Endothelial cell of umbilical vein (primary cell): ENCODE measurements around the gene AMFR. TPM values are rescaled to one million over a fixed set of nuclear protein-coding genes. Genes with fewer than 3 reads are reported as not detected.

Experiments
- BruUV-seq: library from RNA; stranded (reverse); fragments of 400-500 nt; replicated peaks from 2 replicates; lab custom pipeline; 2021; lab: Mats Ljungman, UMichigan
- CTCF ChIA-PET: fragments of 300-600, 350-600 bp; sonication (Branson Sonifier 250); formaldehyde crosslinking; loops from one replicate; lab custom pipeline; 2021; ENCODE audit warnings: antibody characterized with exemption, inconsistent platforms; lab: Charles Lee
- POLR2A ChIA-PET: fragments of 300-600, 350-600 bp; sonication (Branson Sonifier 250); formaldehyde crosslinking; loops from one replicate; lab custom pipeline; 2021; ENCODE audit warnings: antibody characterized with exemption, inconsistent platforms; lab: Charles Lee
- DNase-seq: peaks from one replicate; pipeline ENCODE4 v3.0.0-alpha.2; 2011; ENCODE audit warnings: low read depth, low spot score
- FAIRE-seq: peaks from 2 replicates; lab custom pipeline; 2011; peaks lifted over from hg19 to GRCh38; lab: Jason Lieb, UNC
- H2AFZ ChIP-seq: 2 replicates; pipeline ENCODE4 v1.6.0; 2012; ENCODE audit warnings: low read depth, low read length, control low read depth, inconsistent platforms
- H3K27ac ChIP-seq: 2 replicates; pipeline ENCODE4 v1.5.1; 2011; ENCODE audit warnings: low read depth, mild to moderate bottlenecking, control low read depth, low read length, moderate library complexity; ENCODE audit not compliant: insufficient read depth
- H3K27me3 ChIP-seq, 2 experiments: 2 replicates each; pipeline versions ENCODE4 v1.6.0 to v1.6.1; 2011; ENCODE audit warnings: low read length in 2 of 2, mixed read lengths in 1 of 2; ENCODE audit not compliant: control insufficient read depth in 2 of 2, insufficient read depth in 2 of 2
- H3K36me3 ChIP-seq, 2 experiments: 2 replicates in 1 of 2; 3 replicates in 1 of 2; pipeline ENCODE4 v1.5.1; 2011; ENCODE audit warnings: low read length in 2 of 2, mild to moderate bottlenecking in 1 of 2, moderate library complexity in 1 of 2; ENCODE audit not compliant: control insufficient read depth in 2 of 2, insufficient read depth in 2 of 2; ENCODE audit errors: extremely low read depth in 1 of 2
- H3K4me1 ChIP-seq: 3 replicates; pipeline ENCODE4 v1.5.1; 2011; ENCODE audit warnings: mild to moderate bottlenecking, low read length; ENCODE audit not compliant: control insufficient read depth, insufficient read depth; ENCODE audit errors: extremely low read depth
- H3K4me2 ChIP-seq: 2 replicates; pipeline ENCODE4 v1.6.1; 2011; ENCODE audit warnings: low read length, control low read depth, mixed read lengths; ENCODE audit not compliant: insufficient read depth
- H3K4me3 ChIP-seq, 3 experiments: fragments of 200-600 bp in 1 of 3; sonication (generic), shearing (Covaris generic) in 1 of 3; replicated peaks in 1 of 3; 2 replicates each; pipeline ENCODE4 v1.5.1; 2011 to 2016; ENCODE audit warnings: control low read depth in 3 of 3, low read length in 3 of 3, mild to moderate bottlenecking in 2 of 3, inconsistent platforms in 1 of 3, low read depth in 1 of 3, moderate library complexity in 1 of 3; ENCODE audit not compliant: insufficient read depth in 1 of 3
- H3K79me2 ChIP-seq: 2 replicates; pipeline ENCODE4 v1.6.0; 2012; ENCODE audit warnings: low read length, inconsistent platforms; ENCODE audit not compliant: control insufficient read depth, insufficient read depth
- H3K9ac ChIP-seq: replicated peaks from 2 replicates; pipeline ENCODE3; 2011; ENCODE audit warnings: low read length, control low read depth; ENCODE audit not compliant: insufficient read depth; ENCODE audit errors: extremely low read depth
- H3K9me1 ChIP-seq: replicated peaks from 3 replicates; pipeline ENCODE4 v1.6.0; 2011; ENCODE audit warnings: mild to moderate bottlenecking, low read length; ENCODE audit not compliant: control insufficient read depth, insufficient read depth; ENCODE audit errors: extremely low read depth
- H3K9me3 ChIP-seq: replicated peaks from 2 replicates; pipeline ENCODE4 v1.5.1; 2012; ENCODE audit warnings: low read length, inconsistent platforms; ENCODE audit not compliant: control insufficient read depth, insufficient read depth
- H4K20me1 ChIP-seq: replicated peaks from 2 replicates; pipeline ENCODE3; 2011; ENCODE audit warnings: mild to moderate bottlenecking, low read length; ENCODE audit not compliant: control insufficient read depth, insufficient read depth; ENCODE audit errors: extremely low read depth
- EZH2 ChIP-seq: IDR thresholded peaks from 2 replicates; pipeline ENCODE4 v1.6.1; 2012; ENCODE audit warnings: borderline replicate concordance, low read depth, mild to moderate bottlenecking, moderate library complexity, low read length, inconsistent platforms; ENCODE audit not compliant: severe bottlenecking
- FOS ChIP-seq: IDR thresholded peaks from 2 replicates; pipeline ENCODE4 v1.6.1; 2011; ENCODE audit warnings: mild to moderate bottlenecking, low read length, moderate library complexity, borderline replicate concordance; ENCODE audit not compliant: insufficient read depth
- GATA2 ChIP-seq: IDR thresholded peaks from 2 replicates; pipeline ENCODE4 v1.7.0; 2011; ENCODE audit warnings: low read depth, mild to moderate bottlenecking, moderate library complexity, mixed read lengths, low read length; ENCODE audit not compliant: insufficient read length, insufficient read depth
- JUN ChIP-seq: IDR thresholded peaks from 2 replicates; pipeline ENCODE4 v1.6.1; 2011; ENCODE audit warnings: borderline replicate concordance, low read depth; ENCODE audit not compliant: insufficient read length, insufficient read depth
- MYC ChIP-seq: IDR thresholded peaks from one replicate; pipeline ENCODE4 v1.6.1; 2011; ENCODE audit warnings: mild to moderate bottlenecking, low read depth, low read length
- POLR2A ChIP-seq: IDR thresholded peaks from 2 replicates; pipeline ENCODE4 v1.6.1; 2012; ENCODE audit warnings: low read depth, mild to moderate bottlenecking, control low read depth, low read length
- POLR2AphosphoS5 ChIP-seq: IDR thresholded peaks from 2 replicates; pipeline ENCODE4 v1.6.1; 2012; ENCODE audit warnings: low read depth, mild to moderate bottlenecking, control low read depth, low read length, moderate library complexity; ENCODE audit not compliant: insufficient read depth
- dilution Hi-C: fragments of 300-500 bp; cut with MboI; formaldehyde crosslinking; loops from one replicate; pipeline ENCODE4 v1.15.0; 2019; ENCODE audit warnings: low sequenced_read_pairs; ENCODE audit not compliant: extremely low pct_ligation_motif_present
- intact Hi-C: fragments of 100-400 bp; cut with micrococcal nuclease; formaldehyde crosslinking; loops from one replicate; pipeline ENCODE4 v1.10.0; 2022
- polyA plus RNA-seq, 4 experiments: library from polyadenylated mRNA; depleted of rRNA in 3 of 4; stranded (reverse) in 3 of 4; unstranded in 1 of 4; fragments of >200 nt; gene quantifications; 2 replicates each; pipeline versions ENCODE4 v1.2.1 to v1.2.3, GENCODE V29; 2011 to 2012; ENCODE audit warnings: missing spikeins in 1 of 4
- total RNA-seq: library from RNA; stranded (reverse); gene quantifications from 2 replicates; pipeline ENCODE4 v1.2.3, GENCODE V29; 2021
- TF ChIP-seq, protein P1 (sequence below), 2 donors: IDR thresholded peaks; 1 replicate in 1 of 2; 2 replicates in 1 of 2; pipeline ENCODE4 v1.5.1; 2011; ENCODE audit warnings: low read length in 2 of 2, mild to moderate bottlenecking in 2 of 2, moderate library complexity in 2 of 2, control low read depth in 1 of 2, inconsistent platforms in 1 of 2, low read depth in 1 of 2; ENCODE audit not compliant: insufficient read depth in 1 of 2; ENCODE audit errors: extremely low read depth in 1 of 2
- TF ChIP-seq, protein P2 (sequence below): IDR thresholded peaks from 2 replicates; pipeline ENCODE4 v1.6.1; 2011; ENCODE audit not compliant: insufficient read depth, insufficient read length

AMFR gene
- total and polyA plus RNA-seq, 2 donors (not counting 3 experiments of a cell fraction or from before 2014, with no cell fraction given) = 66.5 to 71.7 TPM

DNA sequence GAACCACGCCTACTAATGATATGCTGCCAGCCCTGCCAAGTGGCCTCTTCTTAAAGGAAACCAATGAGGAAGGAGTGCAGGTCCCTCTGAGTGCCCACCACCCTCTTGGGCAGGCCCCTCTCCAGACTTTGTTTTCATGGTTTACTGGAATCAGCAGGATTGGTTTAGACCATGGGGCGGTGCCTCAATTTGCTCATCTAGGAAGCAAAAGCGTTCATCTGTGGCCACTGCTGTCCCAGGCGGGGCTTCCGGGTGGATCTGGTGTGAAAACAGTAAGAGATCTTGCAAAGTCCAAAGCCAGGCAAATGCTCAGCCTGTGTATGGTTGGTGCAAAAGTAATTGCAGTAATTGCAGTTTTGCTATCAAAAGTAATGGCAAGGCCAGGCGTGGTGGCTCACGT lies 71.3 kb downstream of the AMFR start:
- H3K9ac ChIP-seq = no peak overlapping the region
- H3K4me3 ChIP-seq = no peak overlapping the region
- ChIA-PET POLR2A (no interaction called here), CTCF (no interaction called here)
- dilution Hi-C loops = no loop called here
- no TSS peak for BruUV-seq
- H3K36me3 ChIP-seq = no peaks in the 10 kb centered on the region
- H3K9me3 ChIP-seq = no peaks in the 10 kb centered on the region
- FAIRE-seq (no peak), DNase-seq (no peak)
- peaks cover 0 to 3% of the 10 kb centered on the region in 2 experiments for H3K27me3 ChIP-seq
- H3K4me1 ChIP-seq = peaks cover 14% of the 10 kb centered on the region
- no peak overlapping the region for H3K4me2 ChIP-seq
- TF ChIP-seq FOS (no peak), EZH2 (no peak), JUN (no peak), MYC (no peak), POLR2A (no peak), GATA2 (no peak), POLR2AphosphoS5 (no peak)
- TF ChIP-seq, protein P1, sequence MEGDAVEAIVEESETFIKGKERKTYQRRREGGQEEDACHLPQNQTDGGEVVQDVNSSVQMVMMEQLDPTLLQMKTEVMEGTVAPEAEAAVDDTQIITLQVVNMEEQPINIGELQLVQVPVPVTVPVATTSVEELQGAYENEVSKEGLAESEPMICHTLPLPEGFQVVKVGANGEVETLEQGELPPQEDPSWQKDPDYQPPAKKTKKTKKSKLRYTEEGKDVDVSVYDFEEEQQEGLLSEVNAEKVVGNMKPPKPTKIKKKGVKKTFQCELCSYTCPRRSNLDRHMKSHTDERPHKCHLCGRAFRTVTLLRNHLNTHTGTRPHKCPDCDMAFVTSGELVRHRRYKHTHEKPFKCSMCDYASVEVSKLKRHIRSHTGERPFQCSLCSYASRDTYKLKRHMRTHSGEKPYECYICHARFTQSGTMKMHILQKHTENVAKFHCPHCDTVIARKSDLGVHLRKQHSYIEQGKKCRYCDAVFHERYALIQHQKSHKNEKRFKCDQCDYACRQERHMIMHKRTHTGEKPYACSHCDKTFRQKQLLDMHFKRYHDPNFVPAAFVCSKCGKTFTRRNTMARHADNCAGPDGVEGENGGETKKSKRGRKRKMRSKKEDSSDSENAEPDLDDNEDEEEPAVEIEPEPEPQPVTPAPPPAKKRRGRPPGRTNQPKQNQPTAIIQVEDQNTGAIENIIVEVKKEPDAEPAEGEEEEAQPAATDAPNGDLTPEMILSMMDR (IDR thresholded peaks at IDR 0.05; ENCODE audit: extremely low read depth in 1 of 2, insufficient read depth in 1 of 2, low read depth in 1 of 2, low read length in 2 of 2) = no peak
- TF ChIP-seq, protein P2, sequence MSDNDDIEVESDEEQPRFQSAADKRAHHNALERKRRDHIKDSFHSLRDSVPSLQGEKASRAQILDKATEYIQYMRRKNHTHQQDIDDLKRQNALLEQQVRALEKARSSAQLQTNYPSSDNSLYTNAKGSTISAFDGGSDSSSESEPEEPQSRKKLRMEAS = no peak
- no peaks in the 10 kb centered on the region for H3K79me2 ChIP-seq
- no peaks in the 10 kb centered on the region for H3K9me1 ChIP-seq
- intact Hi-C loops = no loop called here
- no peak overlapping the region for H2AFZ ChIP-seq
- no peaks in the 10 kb centered on the region for H4K20me1 ChIP-seq
- H3K27ac ChIP-seq = no peak overlapping the region
